RPMI7951 (cell line): ENCODE results near the gene LMF1. TPM values are rescaled to one million over a fixed set of nuclear protein-coding genes. Genes with fewer than 3 reads are reported as not detected.
"Not testable (repeated sequence)": the region's sequence is repeated elsewhere in the genome, so short reads cannot be mapped to it uniquely, and the experiment has no call there.

Source experiments
- DNase-seq: peaks from one replicate; pipeline ENCODE4 v3.0.0-alpha.2; 2012; ENCODE audit warnings: low read depth
- total RNA-seq: library from RNA; depleted of rRNA; stranded (reverse); fragments of >200 nt; shearing (Covaris generic); gene quantifications from 2 replicates; pipeline ENCODE4 v1.2.3, GENCODE V29; 2014

The LMF1 gene
- total RNA-seq, 1 experiment from 2014 or later: 16.0 TPM

- no peak for DNase-seq
Measured at GRCh38 chr16:831571-832413, 139.0 kb downstream of the LMF1 start.

GRCh38 chr16:830871-831570, 139.8 kb downstream of the LMF1 start:
- DNase-seq: no peak

GRCh38 chr16:830107-830870, 140.5 kb downstream of the LMF1 start:
- DNase-seq: no peak

- no peak for DNase-seq
Measured at GRCh38 chr16:828891-829290, 141.9 kb downstream of the LMF1 start.

GRCh38 chr16:827513-827912, 143.3 kb downstream of the LMF1 start:
- DNase-seq: no peak

GRCh38 chr16:825341-826061, 145.3 kb downstream of the LMF1 start:
- no peak for DNase-seq

- no peak for DNase-seq
Measured at GRCh38 chr16:824601-825000, 146.2 kb downstream of the LMF1 start.

GRCh38 chr16:824194-824593, 146.6 kb downstream of the LMF1 start:
- no peak for DNase-seq

GRCh38 chr16:822909-823297, 147.9 kb downstream of the LMF1 start:
- no peak for DNase-seq

GRCh38 chr16:822174-822908, 148.4 kb downstream of the LMF1 start:
- no peak for DNase-seq

GRCh38 chr16:821751-822150, 149.0 kb downstream of the LMF1 start:
- DNase-seq: no peak

- DNase-seq: no peak
Measured at GRCh38 chr16:820748-821147, 150.0 kb downstream of the LMF1 start.

GRCh38 chr16:820044-820408, 150.8 kb downstream of the LMF1 start:
- DNase-seq: not testable (repeated sequence)

- DNase-seq: no peak
Measured at GRCh38 chr16:819336-820043, 151.3 kb downstream of the LMF1 start.

GRCh38 chr16:818592-818991, 152.2 kb downstream of the LMF1 start:
- DNase-seq: no peak

- DNase-seq: no peak
Measured at GRCh38 chr16:818132-818531, 152.7 kb downstream of the LMF1 start.

- DNase-seq: no peak
Measured at GRCh38 chr16:817001-817906, 153.5 kb downstream of the LMF1 start.

GRCh38 chr16:815861-816260, 154.9 kb downstream of the LMF1 start:
- no peak for DNase-seq

GRCh38 chr16:814974-815373, 155.8 kb downstream of the LMF1 start:
- DNase-seq: peak; percentile 61
